GM21360 (cell line): ENCODE data around the gene TTC9B.
A peak's percentile ranks its signal among the peaks of the same experiment; 100 is the strongest.

Source experiments
- ATAC-seq: cut with Tn5 transposase; IDR thresholded peaks from one replicate; pipeline ENCODE4 v1.9.1; 2021; ENCODE audit warnings: mild to moderate bottlenecking, moderate library complexity; ENCODE audit not compliant: unreplicated experiment

Gene TTC9B

GRCh38 chr19:40216013-40216776 is 2.0 kb downstream of the TTC9B start:
- ATAC-seq, result no peak

- ATAC-seq, result no peak
Measured at GRCh38 chr19:40214936-40215335, 3.2 kb downstream of the TTC9B start.

GRCh38 chr19:40213882-40214570 is 4.2 kb downstream of the TTC9B start:
- ATAC-seq, result no peak

GRCh38 chr19:40213251-40213829 is 4.8 kb downstream of the TTC9B start:
- ATAC-seq, result no peak

- ATAC-seq, result no peak
Measured at GRCh38 chr19:40210889-40211288, 7.3 kb downstream of the TTC9B start.

GRCh38 chr19:40208602-40209001 is 9.6 kb downstream of the TTC9B start:
- no peak for ATAC-seq

DNA sequence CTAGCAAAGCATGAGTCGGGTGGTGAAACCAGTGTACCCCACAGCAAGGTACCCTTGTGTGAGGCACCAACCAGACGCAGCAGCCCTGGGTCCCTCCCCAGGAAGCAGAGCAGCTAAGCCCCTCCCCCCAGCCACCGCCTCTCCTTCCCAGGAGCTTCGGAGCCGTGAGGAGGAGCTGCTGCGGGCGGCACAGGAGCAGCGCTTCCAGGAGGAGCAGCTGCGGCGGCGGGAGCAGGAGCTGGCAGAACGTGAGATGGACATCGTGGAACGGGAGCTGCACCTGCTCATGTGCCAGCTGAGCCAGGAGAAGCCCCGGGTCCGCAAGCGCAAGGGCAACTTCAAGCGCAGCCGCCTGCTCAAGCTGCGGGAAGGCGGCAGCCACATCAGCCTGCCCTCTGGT is 12.4 kb downstream of the TTC9B start:
- ATAC-seq, result no peak

DNA sequence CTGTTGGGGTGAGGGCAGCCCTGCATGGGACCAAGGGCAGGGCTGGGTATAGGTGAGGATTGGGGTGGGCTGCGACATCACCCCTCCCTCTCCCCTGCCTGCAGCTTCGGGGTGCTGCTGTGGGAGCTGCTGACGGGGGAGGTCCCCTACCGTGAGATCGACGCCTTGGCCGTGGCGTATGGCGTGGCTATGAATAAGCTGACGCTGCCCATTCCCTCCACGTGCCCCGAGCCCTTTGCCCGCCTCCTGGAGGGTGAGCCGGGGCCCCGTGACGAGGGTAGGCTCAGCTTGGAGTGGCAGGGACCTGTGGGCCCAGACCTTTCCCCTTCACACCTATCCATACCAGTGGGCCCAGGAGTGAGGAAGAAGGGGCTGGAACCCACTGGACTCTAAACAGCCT is 13.8 kb downstream of the TTC9B start:
- no peak for ATAC-seq

GRCh38 chr19:40200341-40201099 is 17.7 kb downstream of the TTC9B start:
- no peak for ATAC-seq

DNA sequence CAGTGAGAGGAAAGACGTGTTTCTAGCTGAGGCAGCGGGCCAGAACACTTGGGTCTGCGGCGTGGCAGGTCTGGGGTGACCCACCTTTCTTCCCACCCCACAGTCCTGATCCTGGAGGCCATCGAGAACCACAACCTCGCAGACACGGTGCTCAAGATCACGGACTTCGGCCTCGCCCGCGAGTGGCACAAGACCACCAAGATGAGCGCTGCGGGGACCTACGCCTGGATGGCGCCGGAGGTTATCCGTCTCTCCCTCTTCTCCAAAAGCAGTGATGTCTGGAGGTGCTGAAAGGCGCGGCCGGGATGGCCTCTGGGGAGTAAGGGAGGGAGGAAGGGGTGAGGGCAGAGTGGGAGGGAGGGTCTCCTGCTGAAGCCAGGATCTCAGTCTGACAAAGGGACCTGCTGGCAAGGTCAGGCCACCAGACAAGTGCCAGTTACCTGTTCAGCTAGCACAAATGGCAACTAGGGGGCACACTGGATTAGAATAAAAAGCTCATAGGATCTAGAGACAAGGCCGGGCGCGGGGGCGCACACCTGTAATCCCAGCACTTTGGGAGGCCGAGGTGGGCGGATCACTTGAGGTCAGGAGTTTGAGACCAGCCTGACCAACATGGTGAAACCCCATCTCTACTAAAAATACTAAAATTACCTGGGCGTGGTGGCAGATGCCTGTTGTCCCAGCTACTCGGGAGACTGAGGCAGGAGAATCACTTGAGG is 19.8 kb downstream of the TTC9B start:
- ATAC-seq, result no peak

DNA sequence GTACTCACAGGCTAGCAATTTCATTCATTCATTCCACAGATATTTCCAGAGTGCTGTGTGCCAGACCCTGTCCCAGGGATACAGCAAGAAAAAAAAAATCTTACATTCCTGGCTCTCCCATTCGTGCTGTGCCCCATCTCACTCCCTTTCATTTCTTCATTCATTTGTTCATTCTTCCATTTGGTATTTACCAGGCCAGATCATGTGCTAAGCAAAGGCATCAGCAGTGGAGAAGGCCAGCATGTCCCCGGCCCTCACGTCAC is 24.7 kb downstream of the TTC9B start:
- ATAC-seq, result no peak

DNA sequence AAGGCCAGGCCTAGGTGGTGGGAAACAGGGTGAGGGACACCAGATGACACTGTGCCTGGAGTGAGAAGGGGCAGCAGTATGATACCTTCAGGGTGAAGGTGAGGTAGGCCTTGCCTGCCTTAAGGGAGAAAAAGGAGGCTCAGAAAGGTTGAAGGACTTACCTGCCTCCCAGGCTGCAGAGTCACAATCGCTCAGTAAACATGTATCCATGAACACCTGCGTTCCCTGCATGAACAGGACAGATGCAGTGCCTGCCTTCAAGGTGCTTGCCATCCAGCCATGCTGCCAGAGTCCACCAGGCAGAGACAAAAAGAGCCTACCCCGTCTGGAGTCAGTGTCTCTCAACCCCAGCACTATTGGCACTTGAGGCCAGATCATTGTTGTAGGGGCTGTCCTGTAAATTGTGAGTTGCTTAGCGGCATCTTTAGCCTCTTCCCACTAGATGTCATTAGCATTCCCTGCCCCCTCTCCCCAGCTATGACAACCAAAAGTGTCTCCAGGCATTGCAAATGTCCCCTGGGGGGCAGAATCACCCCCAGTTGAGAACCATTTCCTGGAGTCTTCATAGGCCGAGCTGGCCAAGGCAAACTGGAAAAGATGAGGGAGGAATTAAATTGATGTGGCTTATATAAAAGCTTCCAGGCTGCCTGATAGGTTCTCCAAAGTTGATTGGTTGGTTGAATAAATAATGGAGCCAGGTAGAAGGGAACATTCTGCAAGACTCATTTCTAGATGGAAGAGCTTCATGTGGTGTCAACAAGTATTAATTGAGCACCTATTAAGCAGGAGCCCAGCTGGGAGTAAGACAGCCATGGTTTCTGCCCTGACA is 25.2 kb downstream of the TTC9B start:
- ATAC-seq, result no peak

DNA sequence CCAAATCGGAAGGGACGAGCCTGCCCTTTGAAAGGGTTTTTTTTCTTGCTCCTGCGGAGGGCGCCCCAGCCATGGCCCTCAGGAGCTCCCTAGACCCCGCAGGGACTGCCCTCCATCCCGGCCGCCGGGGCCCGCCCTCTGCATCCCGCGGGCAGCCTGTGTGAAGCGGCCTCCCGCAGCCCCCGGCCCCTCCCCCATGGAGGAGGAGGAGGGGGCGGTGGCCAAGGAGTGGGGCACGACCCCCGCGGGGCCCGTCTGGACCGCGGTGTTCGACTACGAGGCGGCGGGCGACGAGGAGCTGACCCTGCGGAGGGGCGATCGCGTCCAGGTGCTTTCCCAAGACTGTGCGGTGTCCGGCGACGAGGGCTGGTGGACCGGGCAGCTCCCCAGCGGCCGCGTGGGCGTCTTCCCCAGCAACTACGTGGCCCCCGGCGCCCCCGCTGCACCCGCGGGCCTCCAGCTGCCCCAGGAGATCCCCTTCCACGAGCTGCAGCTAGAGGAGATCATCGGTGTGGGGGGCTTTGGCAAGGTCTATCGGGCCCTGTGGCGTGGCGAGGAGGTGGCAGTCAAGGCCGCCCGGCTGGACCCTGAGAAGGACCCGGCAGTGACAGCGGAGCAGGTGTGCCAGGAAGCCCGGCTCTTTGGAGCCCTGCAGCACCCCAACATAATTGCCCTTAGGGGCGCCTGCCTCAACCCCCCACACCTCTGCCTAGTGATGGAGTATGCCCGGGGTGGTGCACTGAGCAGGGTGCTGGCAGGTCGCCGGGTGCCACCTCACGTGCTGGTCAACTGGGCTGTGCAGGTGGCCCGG is 26.1 kb downstream of the TTC9B start:
- ATAC-seq, result peak; percentile 13

GRCh38 chr19:40190891-40191835 is 27.0 kb downstream of the TTC9B start, which contains the start of gene MAP3K10:
Gene MAP3K10, plus strand, starts transcription at chr19:40191426. Its CDS starts 606 bp downstream, at chr19:40192032.
- ATAC-seq, result peak; percentile 73

- no peak for ATAC-seq
Measured at GRCh38 chr19:40184273-40184672, 33.9 kb downstream of the TTC9B start.

- no peak for ATAC-seq
Measured at GRCh38 chr19:40178756-40179155, 39.4 kb downstream of the TTC9B start.

DNA sequence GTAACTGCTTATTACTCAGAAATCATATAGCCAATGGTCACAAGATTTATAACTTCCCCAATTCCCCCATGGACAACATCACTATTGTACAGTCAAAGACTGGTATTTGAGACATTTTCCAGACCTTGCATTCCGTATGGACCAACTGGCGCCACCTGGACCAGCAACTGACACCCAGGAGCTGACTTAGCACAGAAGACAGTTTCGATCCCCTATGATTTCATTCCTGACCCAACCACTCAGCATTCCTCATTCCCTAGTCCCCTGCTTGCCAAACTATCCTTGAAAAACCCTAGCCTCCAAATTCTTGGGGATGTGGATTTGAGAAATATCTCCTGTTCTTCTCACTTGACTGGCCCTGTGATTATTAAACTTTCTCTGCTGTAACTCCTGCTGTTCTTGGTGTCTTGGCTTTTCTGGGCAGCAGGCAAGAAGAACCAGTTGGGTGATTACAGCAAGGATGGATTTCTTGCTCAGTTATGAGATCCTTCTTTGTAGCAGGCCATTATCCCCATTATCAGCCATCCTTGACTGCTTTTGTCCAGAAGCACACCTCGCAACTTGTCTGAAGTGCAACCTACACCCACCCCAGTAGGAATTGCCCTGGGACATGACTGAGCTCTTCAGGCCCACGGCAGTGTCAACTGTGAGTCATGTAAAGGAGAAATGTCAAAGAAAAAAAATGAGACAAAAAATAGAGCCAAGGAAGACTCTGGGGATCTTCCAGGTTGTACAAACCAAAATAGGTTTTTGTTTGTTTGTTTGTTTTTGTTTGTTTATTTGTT is 40.7 kb downstream of the TTC9B start:
- no peak for ATAC-seq
